WTC11 (cell line): ENCODE results near the gene UCHL3. TPM values are rescaled to one million over a fixed set of nuclear protein-coding genes. Genes with fewer than 3 reads are reported as not detected.

Experiments
- ATAC-seq: fragments of 200-7000 bp; cut with Tn5 transposase; 2 replicates; pipeline ENCODE4 v1.10.0; 2021; ENCODE audit warnings: mild to moderate bottlenecking, moderate library complexity
- CTCF ChIA-PET: fragments of 300-600 bp; sonication (Branson Sonifier 250); formaldehyde crosslinking; loops from one replicate; lab custom pipeline; 2021; ENCODE audit warnings: antibody characterized with exemption; lab: Charles Lee
- POLR2A ChIA-PET: fragments of 350-600 bp; sonication (Branson Sonifier 250); formaldehyde crosslinking; loops from one replicate; lab custom pipeline; 2021; ENCODE audit warnings: antibody characterized with exemption; lab: Charles Lee
- DNase-seq: peaks from one replicate; pipeline ENCODE4 v3.0.0; 2021; ENCODE audit warnings: low spot score
- H3K27ac Mint-ChIP-seq: 2 replicates; pipeline ENCODE4 v1.8.0; 2021; ENCODE audit warnings: mixed read lengths
- H3K27me3 Mint-ChIP-seq: 2 replicates; pipeline ENCODE4 v1.8.0; 2021; ENCODE audit warnings: low read depth, mild to moderate bottlenecking, moderate library complexity, mixed read lengths
- H3K36me3 Mint-ChIP-seq: 2 replicates; pipeline ENCODE4 v1.8.0; 2021; ENCODE audit warnings: mixed read lengths
- H3K4me1 Mint-ChIP-seq: 2 replicates; pipeline ENCODE4 v1.8.0; 2022; ENCODE audit warnings: mixed read lengths
- H3K4me3 Mint-ChIP-seq: 2 replicates; pipeline ENCODE4 v1.8.0; 2021; ENCODE audit warnings: mild to moderate bottlenecking, moderate library complexity, mixed read lengths
- H3K9me3 Mint-ChIP-seq: 2 replicates; pipeline ENCODE4 v1.8.0; 2021; ENCODE audit warnings: mixed read lengths
- ATF6 ChIP-seq: sonication (generic); formaldehyde crosslinking; IDR thresholded peaks from 2 replicates; pipeline ENCODE4 v1.8.1; 2023; ENCODE audit warnings: mild to moderate bottlenecking, missing genetic modification reagents
- CBFB ChIP-seq: sonication (generic); formaldehyde crosslinking; IDR thresholded peaks from 2 replicates; pipeline ENCODE4 v1.8.1; 2022; ENCODE audit warnings: mild to moderate bottlenecking, low read depth, missing genetic modification reagents
- HMGA2 ChIP-seq: fragments of 250-450 bp; sonication (Bioruptor Pico); IDR thresholded peaks from 2 replicates; pipeline ENCODE4 v1.4.0; 2021; ENCODE audit warnings: mild to moderate bottlenecking, moderate library complexity
- SOX15 ChIP-seq: fragments of 250-450 bp; sonication (Bioruptor Pico); IDR thresholded peaks from 2 replicates; pipeline ENCODE4 v1.9.0; 2021; ENCODE audit warnings: mild to moderate bottlenecking
- ZBTB21 ChIP-seq: sonication (generic); formaldehyde crosslinking; IDR thresholded peaks from 2 replicates; pipeline ENCODE4 v1.8.1; 2023; ENCODE audit warnings: mild to moderate bottlenecking, missing genetic modification reagents, borderline replicate concordance
- ZNF121 ChIP-seq: sonication (generic); formaldehyde crosslinking; IDR thresholded peaks from 2 replicates; pipeline ENCODE4 v1.8.0; 2023; ENCODE audit warnings: missing genetic modification reagents
- ZNF281 ChIP-seq: sonication (generic); formaldehyde crosslinking; IDR thresholded peaks from 2 replicates; pipeline ENCODE4 v1.8.0; 2023; ENCODE audit warnings: mild to moderate bottlenecking, missing genetic modification reagents
- total RNA-seq: library from RNA; stranded (reverse); gene quantifications from 3 replicates; pipeline ENCODE4 v1.2.3, GENCODE V29; 2021
- TF ChIP-seq, protein P1 (sequence below): sonication (generic); formaldehyde crosslinking; IDR thresholded peaks from 2 replicates; pipeline ENCODE4 v1.8.1; 2023; ENCODE audit warnings: mild to moderate bottlenecking, moderate library complexity, missing genetic modification reagents
- TF ChIP-seq, protein P2 (sequence below): sonication (generic); formaldehyde crosslinking; conservative IDR thresholded peaks from 2 replicates; pipeline ENCODE4 v1.8.1; 2023; ENCODE audit warnings: mild to moderate bottlenecking, low read depth, missing genetic modification reagents, moderate library complexity

Gene UCHL3
- total RNA-seq, 1 experiment from 2014 or later, result 46.9 TPM

DNA sequence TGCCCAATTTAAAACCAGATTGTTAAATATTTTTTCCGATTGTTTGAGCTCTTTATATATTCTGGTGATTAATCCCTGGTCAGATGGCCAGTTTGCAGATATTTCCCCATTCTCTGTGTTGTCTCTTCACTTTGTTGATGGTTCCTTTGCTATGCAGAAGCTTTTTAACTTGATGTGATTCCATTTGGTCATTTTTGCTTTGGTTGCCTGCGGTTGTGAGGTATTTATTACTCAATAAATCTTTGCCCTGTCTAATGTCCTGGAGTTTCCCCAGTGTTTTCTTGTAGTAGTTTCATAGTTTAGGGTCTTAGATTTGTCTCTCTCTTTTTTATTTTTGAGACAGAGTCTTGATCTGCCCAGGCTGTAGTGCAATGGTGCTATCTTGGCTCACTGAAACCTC, 62.8 kb downstream of the UCHL3 start (continued):
- TF ChIP-seq ZBTB21 (CRISPR knock-in tag), result no peak
- TF ChIP-seq, all 79 proteins: peak for 0

- POLR2A ChIA-PET, result no interaction called here
- no peak for ATAC-seq
Measured at GRCh38 chr13:75617230-75617629, 67.6 kb downstream of the UCHL3 start.

More at GRCh38 chr13:75617230-75617629, 67.6 kb downstream of the UCHL3 start:
- TF ChIP-seq SOX15 (no peak), CBFB (CRISPR knock-in tag) (no peak), ZNF281 (CRISPR knock-in tag) (no peak), ZNF121 (CRISPR knock-in tag) (no peak), ATF6 (no peak), HMGA2 (CRISPR knock-in tag) (no peak)
- TF ChIP-seq, protein P1, sequence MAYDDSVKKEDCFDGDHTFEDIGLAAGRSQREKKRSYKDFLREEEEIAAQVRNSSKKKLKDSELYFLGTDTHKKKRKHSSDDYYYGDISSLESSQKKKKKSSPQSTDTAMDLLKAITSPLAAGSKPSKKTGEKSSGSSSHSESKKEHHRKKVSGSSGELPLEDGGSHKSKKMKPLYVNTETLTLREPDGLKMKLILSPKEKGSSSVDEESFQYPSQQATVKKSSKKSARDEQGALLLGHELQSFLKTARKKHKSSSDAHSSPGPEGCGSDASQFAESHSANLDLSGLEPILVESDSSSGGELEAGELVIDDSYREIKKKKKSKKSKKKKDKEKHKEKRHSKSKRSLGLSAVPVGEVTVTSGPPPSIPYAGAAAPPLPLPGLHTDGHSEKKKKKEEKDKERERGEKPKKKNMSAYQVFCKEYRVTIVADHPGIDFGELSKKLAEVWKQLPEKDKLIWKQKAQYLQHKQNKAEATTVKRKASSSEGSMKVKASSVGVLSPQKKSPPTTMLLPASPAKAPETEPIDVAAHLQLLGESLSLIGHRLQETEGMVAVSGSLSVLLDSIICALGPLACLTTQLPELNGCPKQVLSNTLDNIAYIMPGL, result no peak
- TF ChIP-seq, protein P2, sequence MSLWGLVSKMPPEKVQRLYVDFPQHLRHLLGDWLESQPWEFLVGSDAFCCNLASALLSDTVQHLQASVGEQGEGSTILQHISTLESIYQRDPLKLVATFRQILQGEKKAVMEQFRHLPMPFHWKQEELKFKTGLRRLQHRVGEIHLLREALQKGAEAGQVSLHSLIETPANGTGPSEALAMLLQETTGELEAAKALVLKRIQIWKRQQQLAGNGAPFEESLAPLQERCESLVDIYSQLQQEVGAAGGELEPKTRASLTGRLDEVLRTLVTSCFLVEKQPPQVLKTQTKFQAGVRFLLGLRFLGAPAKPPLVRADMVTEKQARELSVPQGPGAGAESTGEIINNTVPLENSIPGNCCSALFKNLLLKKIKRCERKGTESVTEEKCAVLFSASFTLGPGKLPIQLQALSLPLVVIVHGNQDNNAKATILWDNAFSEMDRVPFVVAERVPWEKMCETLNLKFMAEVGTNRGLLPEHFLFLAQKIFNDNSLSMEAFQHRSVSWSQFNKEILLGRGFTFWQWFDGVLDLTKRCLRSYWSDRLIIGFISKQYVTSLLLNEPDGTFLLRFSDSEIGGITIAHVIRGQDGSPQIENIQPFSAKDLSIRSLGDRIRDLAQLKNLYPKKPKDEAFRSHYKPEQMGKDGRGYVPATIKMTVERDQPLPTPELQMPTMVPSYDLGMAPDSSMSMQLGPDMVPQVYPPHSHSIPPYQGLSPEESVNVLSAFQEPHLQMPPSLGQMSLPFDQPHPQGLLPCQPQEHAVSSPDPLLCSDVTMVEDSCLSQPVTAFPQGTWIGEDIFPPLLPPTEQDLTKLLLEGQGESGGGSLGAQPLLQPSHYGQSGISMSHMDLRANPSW (CRISPR knock-in tag), result no peak
- Mint-ChIP-seq H3K4me1 (no peaks in the 10 kb centered on the region), H3K36me3 (no peaks in the 10 kb centered on the region), H3K27me3 (no peaks in the 10 kb centered on the region), H3K9me3 (no peaks in the 10 kb centered on the region), H3K4me3 (no peak overlapping the region), H3K27ac (no peak overlapping the region)
- no peak for DNase-seq
- CTCF ChIA-PET, result interaction anchor here (0.5 kb wide), 1 partner anchor 1331 kb away, joined by 4 read pairs; no protein-coding TSS in a partner anchor
